Activated T-cell treated with anti-CD3 and anti-CD28 coated beads, Interleukin-2, amount 50 U/mL, for 72 hours (primary cell): ENCODE data around the gene OVOL2. TPM values are rescaled to one million over a fixed set of nuclear protein-coding genes. Genes with fewer than 3 reads are reported as not detected.
"Not testable (repeated sequence)": the region's sequence is repeated elsewhere in the genome, so short reads cannot be mapped to it uniquely, and the experiment has no call there.

Experiments used
- ATAC-seq, 2 donors: fragments of 150-1000 bp; cut with Tn5 transposase; replicated peaks in 1 of 2; 2 replicates each; pipeline ENCODE4 v1.10.0; 2021; ENCODE audit warnings: moderate library complexity in 2 of 2, mild to moderate bottlenecking in 1 of 2
- DNase-seq, 2 donors: peaks; one replicate each; pipeline ENCODE4 v3.0.0; 2021 to 2022; ENCODE audit warnings: mixed read lengths in 1 of 2
- H3K27ac Mint-ChIP-seq: one replicate; pipeline ENCODE4 v1.8.0; 2022; ENCODE audit warnings: mild to moderate bottlenecking, moderate library complexity, mixed read lengths
- H3K27me3 Mint-ChIP-seq: one replicate; pipeline ENCODE4 v1.8.0; 2022; ENCODE audit warnings: low read depth, mixed read lengths
- H3K36me3 Mint-ChIP-seq, 2 donors: one replicate each; pipeline ENCODE4 v1.8.0; 2022; ENCODE audit warnings: mixed read lengths in 2 of 2, mild to moderate bottlenecking in 1 of 2; ENCODE audit not compliant: insufficient read depth in 2 of 2
- H3K4me1 Mint-ChIP-seq: one replicate; pipeline ENCODE4 v1.8.0; 2022; ENCODE audit warnings: low read depth, mixed read lengths
- H3K4me3 Mint-ChIP-seq, 2 donors: one replicate each; pipeline ENCODE4 v1.8.0; 2022; ENCODE audit warnings: mild to moderate bottlenecking in 2 of 2, mixed read lengths in 2 of 2, moderate library complexity in 2 of 2
- H3K9me3 Mint-ChIP-seq, 2 donors: one replicate each; pipeline ENCODE4 v1.8.0; 2022; ENCODE audit warnings: mixed read lengths in 2 of 2
- total RNA-seq, 2 donors: library from RNA; stranded (reverse); gene quantifications; one replicate each; pipeline ENCODE4 v1.2.3, GENCODE V29; 2022

OVOL2 gene
- total RNA-seq = under 1 TPM; 0.25 to 0.41 TPM

DNA sequence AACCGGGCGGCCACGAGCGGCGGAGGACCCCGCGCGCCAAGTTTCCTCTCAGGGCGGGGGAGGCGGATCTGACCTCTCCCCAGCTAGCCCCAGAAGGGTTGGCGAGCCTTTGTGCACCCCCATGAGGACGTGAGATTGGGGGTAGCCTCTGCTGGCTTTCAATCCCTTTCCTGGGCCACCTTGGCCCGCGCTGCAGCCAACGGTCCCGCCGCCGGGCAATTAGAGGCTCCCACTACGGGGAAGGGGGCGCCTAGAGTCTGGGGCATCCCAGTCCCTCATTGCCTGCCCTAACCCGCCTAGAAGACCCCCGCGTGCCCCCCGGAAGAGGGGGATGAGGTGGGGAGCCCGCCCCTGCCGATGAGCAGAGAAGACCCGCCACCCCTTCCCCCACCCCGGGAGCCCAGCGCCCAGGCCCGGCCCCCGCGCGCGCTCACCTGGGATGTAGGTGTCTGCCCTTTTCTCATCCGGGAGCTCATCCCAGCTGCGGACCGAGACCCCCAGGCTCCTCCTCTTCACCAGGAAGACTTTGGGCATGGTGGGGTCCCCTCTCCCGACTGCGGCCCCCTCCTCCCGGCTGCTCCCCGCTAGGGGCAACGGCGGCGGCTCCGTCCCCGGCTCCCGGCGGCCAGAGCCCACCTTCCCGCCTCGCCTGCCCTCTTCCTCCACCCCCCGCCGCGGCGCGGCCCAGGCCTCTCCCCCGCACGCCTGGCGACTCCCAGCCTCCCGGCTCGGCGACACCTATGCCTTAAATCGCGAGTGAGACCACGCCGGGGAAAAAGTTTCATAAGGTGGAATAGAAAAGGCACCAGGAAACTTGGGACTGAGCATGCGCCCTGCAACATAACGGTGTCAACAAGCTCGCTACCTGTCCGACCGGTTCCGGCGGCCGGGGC is at the start of gene OVOL2:
TSS of gene OVOL2 (minus strand) at position 816 of the 893 bp plus-strand sequence. CDS start at position 534, 282 bp downstream.
- DNase-seq (peak in 1 of 2 donors; percentile 9), ATAC-seq (peak; percentile 27 to 36)
- H3K27me3 Mint-ChIP-seq = peaks cover 69% of the 10 kb centered on the region
- H3K4me3 Mint-ChIP-seq = peak within 1 kb of the TSS; percentile 66 to 71
- H3K4me1 Mint-ChIP-seq = peaks cover 4% of the 10 kb centered on the region
- H3K9me3 Mint-ChIP-seq = no peaks in the 10 kb centered on the region
- H3K27ac Mint-ChIP-seq = no peak within 1 kb of the TSS
- peaks cover 0 to 1% of the 10 kb centered on the region in 2 donors for H3K36me3 Mint-ChIP-seq

DNA sequence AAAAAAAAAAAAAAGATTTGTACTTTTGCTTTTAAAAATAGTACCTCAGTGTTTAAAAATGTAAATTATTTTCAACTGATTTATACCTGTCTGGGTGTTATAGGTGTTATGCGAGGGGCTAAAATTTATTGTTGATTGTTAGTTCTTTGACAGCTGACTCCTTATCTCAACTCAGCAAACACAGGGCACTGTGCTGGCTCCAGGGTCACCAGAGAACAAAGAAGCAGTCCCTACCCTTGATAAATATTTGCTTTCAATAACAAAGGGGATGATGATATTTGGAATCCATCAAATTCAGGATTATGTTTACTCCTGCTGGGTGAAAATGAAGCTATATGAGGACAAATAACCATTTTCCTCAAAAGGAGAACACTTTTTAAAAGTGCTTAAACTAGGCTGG is 45.8 kb upstream of the OVOL2 start:
- no peaks in the 10 kb centered on the region for H3K36me3 Mint-ChIP-seq
- no peaks in the 10 kb centered on the region for H3K9me3 Mint-ChIP-seq
- H3K27ac Mint-ChIP-seq = no peak overlapping the region
- no peak for ATAC-seq
- DNase-seq = no peak
- no peaks in the 10 kb centered on the region for H3K4me1 Mint-ChIP-seq
- H3K27me3 Mint-ChIP-seq = peaks cover 27% of the 10 kb centered on the region
- no peak overlapping the region for H3K4me3 Mint-ChIP-seq

DNA sequence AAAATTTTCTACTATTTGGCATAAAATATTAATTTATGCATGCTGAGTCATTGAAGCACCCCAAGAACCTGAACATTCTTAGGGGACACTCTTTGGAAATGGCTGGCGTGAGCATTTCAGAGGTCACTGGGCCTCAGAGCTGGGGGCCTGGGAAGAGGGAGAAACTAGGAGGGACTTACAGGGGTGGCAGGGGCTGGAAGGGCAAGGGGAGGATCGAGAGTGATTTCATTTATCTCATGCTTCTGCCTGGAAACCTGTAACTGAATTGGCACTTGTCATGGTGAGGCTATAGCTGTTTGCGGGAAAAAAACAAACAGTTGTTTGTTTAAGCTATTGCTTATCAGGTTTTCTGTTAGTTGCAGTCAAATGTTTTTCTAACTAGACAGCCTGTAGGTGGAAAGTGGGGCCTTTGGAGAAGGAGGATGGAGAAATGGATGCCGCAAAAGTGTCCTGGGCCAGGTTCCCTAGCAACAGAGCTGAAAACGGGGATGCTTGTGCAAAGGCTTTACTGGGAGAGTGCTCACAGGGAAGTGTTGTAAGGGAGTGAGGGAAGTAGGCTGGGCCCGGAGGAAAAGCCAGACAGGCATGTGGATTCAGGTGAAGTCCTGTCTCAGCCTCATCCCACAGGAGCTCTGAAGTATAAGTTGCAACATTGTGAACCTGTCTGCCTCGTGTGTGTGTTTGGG is 43.6 kb upstream of the OVOL2 start:
- H3K4me1 Mint-ChIP-seq = no peaks in the 10 kb centered on the region
- no peak overlapping the region for H3K4me3 Mint-ChIP-seq

DNA sequence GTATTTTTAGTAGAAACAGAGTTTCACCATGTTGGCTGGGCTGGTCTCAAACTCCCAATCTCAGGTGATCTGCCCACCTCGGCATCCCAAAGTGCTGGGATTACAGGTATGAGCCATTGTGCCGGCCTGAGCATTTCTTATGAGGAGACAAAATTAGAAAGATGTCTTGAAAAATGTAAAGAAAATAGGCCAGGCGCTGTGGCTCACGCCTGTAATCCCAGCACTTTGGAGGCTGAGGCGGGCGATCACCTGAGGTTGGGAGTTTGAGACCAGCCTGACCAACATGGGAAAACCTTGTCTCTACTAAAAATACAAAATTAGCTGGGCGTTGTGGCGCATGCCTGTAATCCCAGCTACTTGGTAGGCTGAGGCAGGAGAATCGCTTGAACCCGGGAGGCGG is 42.9 kb upstream of the OVOL2 start:
- not testable (repeated sequence) for H3K36me3 Mint-ChIP-seq, H3K27ac Mint-ChIP-seq, DNase-seq, H3K9me3 Mint-ChIP-seq, H3K4me3 Mint-ChIP-seq, H3K4me1 Mint-ChIP-seq, ATAC-seq
- peaks cover 27% of the 10 kb centered on the region for H3K27me3 Mint-ChIP-seq

More for the DNA sequence above, 43.6 kb upstream of the OVOL2 start:
- no peak for DNase-seq
- no peaks in the 10 kb centered on the region for H3K9me3 Mint-ChIP-seq
- no peaks in the 10 kb centered on the region for H3K36me3 Mint-ChIP-seq
- H3K27ac Mint-ChIP-seq = no peak overlapping the region
- H3K27me3 Mint-ChIP-seq = peaks cover 27% of the 10 kb centered on the region
- ATAC-seq = no peak

DNA sequence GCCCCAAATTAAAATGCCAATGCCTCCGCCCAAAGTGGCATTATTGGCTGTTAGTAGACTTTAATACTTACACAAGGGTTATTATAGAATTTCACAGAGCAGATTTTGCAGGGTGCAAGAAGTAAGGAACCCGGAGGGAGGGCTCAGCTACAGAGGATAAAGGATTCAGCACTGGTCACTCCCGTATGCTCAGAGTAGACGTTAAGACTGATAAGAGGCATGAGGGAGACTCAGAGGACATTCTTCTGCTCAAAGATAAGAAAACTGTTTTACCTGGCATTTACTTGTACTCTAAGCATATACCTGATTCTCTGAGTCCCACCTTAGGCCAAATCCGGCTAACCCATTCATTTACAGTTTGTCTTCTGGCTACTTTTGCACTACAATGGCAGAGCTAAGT is 36.5 kb upstream of the OVOL2 start:
- Mint-ChIP-seq H3K9me3 (no peaks in the 10 kb centered on the region), H3K4me1 (no peaks in the 10 kb centered on the region), H3K27me3 (peaks cover 6% of the 10 kb centered on the region), H3K36me3 (no peaks in the 10 kb centered on the region), H3K27ac (no peak overlapping the region), H3K4me3 (no peak overlapping the region)
- no peak for DNase-seq
- ATAC-seq = no peak

DNA sequence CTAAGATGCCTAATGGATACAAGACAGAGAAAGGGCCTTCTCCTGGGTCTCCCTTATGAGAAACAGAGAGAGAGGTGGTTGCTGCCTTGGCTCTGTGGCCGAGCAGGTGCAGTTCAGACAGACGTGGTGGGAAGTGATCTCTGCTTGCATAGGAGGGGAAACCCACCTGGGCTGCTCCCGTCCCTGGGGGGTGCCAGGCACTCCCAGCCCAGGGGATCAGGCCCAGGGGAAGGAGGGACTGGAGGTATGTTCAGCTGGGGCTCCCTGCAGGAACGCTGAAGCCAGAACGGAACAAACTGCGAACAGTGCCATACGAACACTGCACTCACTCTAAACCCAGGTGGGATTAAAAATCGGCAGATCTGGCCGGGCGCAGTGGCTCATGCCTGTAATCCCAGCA is 35.7 kb upstream of the OVOL2 start:
- H3K36me3 Mint-ChIP-seq = no peaks in the 10 kb centered on the region
- DNase-seq = no peak
- no peak for ATAC-seq
- no peaks in the 10 kb centered on the region for H3K9me3 Mint-ChIP-seq
- H3K27ac Mint-ChIP-seq = no peak overlapping the region
- H3K4me1 Mint-ChIP-seq = no peaks in the 10 kb centered on the region
- H3K4me3 Mint-ChIP-seq = no peak overlapping the region
- peaks cover 6% of the 10 kb centered on the region for H3K27me3 Mint-ChIP-seq

DNA sequence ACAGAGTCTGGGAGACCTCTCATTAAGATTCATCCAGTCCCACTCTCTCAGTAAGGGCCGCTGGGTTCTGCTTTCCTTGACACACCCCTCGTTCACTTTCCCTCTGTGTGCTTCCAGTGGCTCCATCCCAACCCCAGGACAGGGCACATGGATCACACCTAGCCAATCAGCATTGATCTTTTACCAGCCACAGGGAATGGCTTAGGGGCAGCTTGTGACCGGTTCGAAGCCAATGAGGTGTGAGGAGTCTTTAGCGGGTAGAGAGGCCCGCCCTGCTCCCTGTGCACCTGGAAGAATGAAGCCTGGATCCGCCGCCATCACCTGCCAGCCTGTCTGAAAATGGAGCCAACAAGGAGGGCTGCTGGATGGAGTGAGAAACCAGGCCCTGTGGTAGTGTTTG is 35.2 kb upstream of the OVOL2 start:
- Mint-ChIP-seq H3K9me3 (no peaks in the 10 kb centered on the region), H3K27ac (no peak overlapping the region)

DNA sequence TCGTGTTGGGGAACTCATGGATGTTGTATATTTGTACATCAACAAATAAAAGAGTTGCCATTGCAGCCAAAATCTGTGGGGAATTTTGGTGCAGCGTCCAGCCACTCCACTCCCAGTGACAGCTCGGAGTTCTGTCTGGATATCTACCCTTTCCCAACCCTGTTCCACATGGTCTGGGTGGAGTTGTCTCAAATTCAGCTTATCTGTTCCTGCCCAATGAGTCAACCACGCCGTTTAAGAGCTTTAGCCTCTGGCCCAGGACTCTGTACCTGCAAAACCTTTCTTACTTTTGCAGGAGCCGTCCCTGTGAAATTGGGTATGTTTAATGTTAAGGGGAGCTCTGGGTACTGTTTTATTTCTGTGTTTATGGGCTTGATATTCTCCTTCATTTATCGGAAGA is 33.9 kb upstream of the OVOL2 start:
- H3K9me3 Mint-ChIP-seq = no peaks in the 10 kb centered on the region
- ATAC-seq (no peak), DNase-seq (no peak)
- no peak overlapping the region for H3K4me3 Mint-ChIP-seq
- H3K4me1 Mint-ChIP-seq = no peaks in the 10 kb centered on the region
- H3K27ac Mint-ChIP-seq = no peak overlapping the region
- H3K27me3 Mint-ChIP-seq = peaks cover 6% of the 10 kb centered on the region
- no peaks in the 10 kb centered on the region for H3K36me3 Mint-ChIP-seq

More for the DNA sequence above, 35.2 kb upstream of the OVOL2 start:
- ATAC-seq (no peak), DNase-seq (no peak)
- no peaks in the 10 kb centered on the region for H3K4me1 Mint-ChIP-seq
- peaks cover 6% of the 10 kb centered on the region for H3K27me3 Mint-ChIP-seq
- no peak overlapping the region for H3K4me3 Mint-ChIP-seq
- H3K36me3 Mint-ChIP-seq = no peaks in the 10 kb centered on the region

DNA sequence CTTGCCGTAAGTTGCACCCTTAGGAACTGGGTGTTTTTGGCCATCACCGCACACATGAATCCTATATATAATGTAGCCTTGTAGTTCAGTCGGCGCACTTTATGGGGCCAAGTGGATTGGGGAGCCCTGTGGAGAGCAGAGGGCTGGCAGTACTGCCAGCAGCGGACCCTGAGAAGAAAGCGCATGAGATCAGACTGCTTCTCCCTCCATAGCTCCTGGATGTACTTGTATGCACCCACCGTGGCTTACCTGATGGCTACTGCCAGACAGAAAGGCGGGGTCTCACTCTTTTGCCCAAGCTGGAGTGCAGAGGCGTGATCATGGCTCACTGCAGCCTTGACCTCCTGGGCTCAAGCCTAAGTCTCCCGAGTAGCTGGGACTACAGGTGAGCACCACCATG is 32.8 kb upstream of the OVOL2 start:
- H3K9me3 Mint-ChIP-seq = no peaks in the 10 kb centered on the region
- H3K27me3 Mint-ChIP-seq = peaks cover 6% of the 10 kb centered on the region
- no peaks in the 10 kb centered on the region for H3K4me1 Mint-ChIP-seq
- H3K27ac Mint-ChIP-seq = no peak overlapping the region
- ATAC-seq (no peak), DNase-seq (no peak)
- H3K4me3 Mint-ChIP-seq = no peak overlapping the region
- no peaks in the 10 kb centered on the region for H3K36me3 Mint-ChIP-seq

DNA sequence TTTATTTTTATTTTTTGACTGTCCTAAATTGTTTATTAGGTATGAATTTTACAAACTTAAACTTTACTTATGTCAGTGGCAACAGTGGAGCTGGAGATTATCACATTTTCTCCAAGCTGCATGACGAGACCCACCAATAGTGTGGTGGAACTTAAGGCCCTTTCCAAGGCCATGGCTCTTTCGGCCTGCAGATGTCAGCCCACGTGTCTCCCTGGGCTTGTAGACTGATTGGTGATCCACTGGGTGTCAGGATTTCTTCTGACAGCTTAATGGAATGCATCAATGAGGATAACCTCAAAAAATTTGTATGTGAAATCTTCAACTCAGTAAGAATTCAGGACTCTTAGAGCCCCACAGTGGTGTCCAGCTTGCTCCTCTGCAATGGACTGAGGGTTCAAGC is 32.3 kb upstream of the OVOL2 start:
- Mint-ChIP-seq H3K4me3 (no peak overlapping the region), H3K4me1 (no peaks in the 10 kb centered on the region), H3K36me3 (no peaks in the 10 kb centered on the region), H3K9me3 (no peaks in the 10 kb centered on the region), H3K27me3 (peaks cover 6% of the 10 kb centered on the region), H3K27ac (no peak overlapping the region)
- ATAC-seq (no peak), DNase-seq (no peak)

DNA sequence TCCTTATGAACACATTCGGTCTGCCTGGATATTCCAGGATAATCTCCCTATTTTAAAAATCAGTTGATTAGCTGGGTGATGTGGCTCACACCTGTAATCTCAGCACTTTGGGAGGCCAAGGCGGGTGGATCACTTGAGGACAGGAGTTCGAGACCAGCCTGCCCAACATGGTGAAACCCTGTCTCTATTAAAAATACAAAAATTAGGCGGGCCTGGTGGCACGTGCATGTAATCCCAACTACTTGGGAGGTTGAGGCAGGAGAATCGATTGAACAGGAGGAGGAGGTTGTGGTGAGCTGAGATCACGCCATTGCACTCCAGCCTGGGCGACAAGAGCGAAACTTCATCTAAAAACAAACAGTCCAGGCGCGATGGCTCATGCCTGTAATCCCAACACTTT is 31.1 kb upstream of the OVOL2 start:
- H3K4me3 Mint-ChIP-seq, DNase-seq, H3K27me3 Mint-ChIP-seq, H3K27ac Mint-ChIP-seq, H3K36me3 Mint-ChIP-seq, ATAC-seq, H3K9me3 Mint-ChIP-seq, H3K4me1 Mint-ChIP-seq: not testable (repeated sequence)

DNA sequence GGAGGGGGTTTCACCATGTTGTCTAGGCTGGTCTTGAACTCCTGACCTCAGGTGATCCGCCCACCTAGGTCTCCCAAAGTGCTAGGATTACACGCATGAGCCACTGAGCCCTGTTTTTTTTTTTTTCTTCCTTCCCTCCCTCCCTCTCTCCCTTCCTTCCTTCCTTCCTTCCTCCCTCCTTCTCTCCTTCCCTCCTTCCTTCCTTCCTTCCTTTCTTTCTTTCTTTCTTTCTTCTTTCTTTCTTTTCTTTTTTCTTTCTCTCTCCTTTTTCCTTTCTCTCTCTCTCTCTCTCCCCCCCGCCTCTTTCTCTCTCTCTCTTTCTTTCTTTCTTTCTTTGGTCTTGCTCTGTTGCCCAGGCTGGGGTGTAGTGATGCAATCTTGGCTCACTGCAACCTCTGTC is 30.6 kb upstream of the OVOL2 start:
- ATAC-seq, H3K27ac Mint-ChIP-seq, H3K9me3 Mint-ChIP-seq, H3K4me3 Mint-ChIP-seq, DNase-seq, H3K36me3 Mint-ChIP-seq, H3K4me1 Mint-ChIP-seq, H3K27me3 Mint-ChIP-seq: not testable (repeated sequence)

DNA sequence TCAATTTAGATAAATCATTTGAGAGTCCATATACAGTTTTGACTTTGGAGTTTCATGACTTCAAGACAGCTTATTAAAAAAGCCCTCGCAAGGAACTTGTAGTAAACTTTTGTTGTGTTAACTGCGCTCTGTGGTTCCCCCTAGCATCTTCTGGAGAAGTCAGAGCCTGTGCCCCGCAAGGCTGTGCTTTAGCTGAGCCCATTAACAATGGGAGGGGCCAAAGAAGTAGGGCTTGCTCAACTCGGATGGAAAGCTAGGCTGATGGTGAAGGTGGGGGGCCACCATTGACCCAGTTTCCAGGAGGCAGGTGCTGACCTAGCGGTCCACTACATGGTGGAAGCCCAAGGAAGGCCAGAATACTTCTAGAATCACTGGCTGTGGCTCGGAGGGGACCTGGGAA is 29.3 kb upstream of the OVOL2 start:
- Mint-ChIP-seq H3K9me3 (no peaks in the 10 kb centered on the region), H3K4me3 (no peak overlapping the region), H3K27me3 (no peaks in the 10 kb centered on the region), H3K36me3 (no peaks in the 10 kb centered on the region), H3K27ac (no peak overlapping the region), H3K4me1 (no peaks in the 10 kb centered on the region)
- ATAC-seq = no peak
- no peak for DNase-seq
